HG02623 (cell line): ENCODE data around the gene PKMYT1.
"Not testable (repeated sequence)": the region's sequence is repeated elsewhere in the genome, so short reads cannot be mapped to it uniquely, and the experiment has no call there.

ENCODE experiments used
- ATAC-seq: cut with Tn5 transposase; IDR thresholded peaks from one replicate; pipeline ENCODE4 v1.9.1; 2021; ENCODE audit warnings: moderate library complexity; ENCODE audit not compliant: unreplicated experiment

The PKMYT1 gene

DNA sequence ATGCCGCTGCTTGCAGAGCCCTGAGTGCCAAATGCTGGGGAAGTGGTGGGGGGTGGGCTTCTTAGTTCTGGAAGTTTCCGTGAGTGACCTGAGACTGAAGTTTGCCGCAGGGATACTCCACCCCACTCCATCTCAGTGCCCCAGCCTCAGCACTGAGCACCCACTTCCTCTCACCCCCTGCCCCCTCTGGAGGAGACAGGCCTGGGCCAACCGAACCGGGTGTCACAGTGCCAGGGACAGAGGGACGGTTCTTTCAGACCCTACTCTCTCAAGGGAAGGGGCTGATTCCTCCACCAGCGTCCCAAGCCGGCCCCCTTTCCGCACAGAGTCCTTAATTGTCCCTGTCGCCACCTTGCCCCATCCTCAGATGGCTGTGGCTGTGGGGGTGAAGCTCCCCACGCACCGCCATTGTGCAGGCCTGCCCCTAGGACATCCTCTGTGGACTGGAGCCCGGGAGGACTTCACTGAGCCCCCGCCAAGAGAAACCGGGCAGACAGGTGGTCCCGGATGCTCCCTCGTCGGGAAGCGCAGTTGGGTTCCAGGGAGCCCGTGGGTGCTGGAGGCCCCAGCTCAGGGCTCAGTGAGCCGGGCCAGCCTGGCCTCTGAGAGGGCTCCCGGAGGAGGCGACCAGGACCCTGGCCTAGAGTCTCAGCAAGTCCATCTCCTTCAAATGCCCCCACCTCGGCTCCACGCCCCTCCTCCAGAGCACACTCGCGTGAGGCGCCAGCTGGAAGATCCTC, 17.7 kb downstream of the PKMYT1 start:
- ATAC-seq = no peak

DNA sequence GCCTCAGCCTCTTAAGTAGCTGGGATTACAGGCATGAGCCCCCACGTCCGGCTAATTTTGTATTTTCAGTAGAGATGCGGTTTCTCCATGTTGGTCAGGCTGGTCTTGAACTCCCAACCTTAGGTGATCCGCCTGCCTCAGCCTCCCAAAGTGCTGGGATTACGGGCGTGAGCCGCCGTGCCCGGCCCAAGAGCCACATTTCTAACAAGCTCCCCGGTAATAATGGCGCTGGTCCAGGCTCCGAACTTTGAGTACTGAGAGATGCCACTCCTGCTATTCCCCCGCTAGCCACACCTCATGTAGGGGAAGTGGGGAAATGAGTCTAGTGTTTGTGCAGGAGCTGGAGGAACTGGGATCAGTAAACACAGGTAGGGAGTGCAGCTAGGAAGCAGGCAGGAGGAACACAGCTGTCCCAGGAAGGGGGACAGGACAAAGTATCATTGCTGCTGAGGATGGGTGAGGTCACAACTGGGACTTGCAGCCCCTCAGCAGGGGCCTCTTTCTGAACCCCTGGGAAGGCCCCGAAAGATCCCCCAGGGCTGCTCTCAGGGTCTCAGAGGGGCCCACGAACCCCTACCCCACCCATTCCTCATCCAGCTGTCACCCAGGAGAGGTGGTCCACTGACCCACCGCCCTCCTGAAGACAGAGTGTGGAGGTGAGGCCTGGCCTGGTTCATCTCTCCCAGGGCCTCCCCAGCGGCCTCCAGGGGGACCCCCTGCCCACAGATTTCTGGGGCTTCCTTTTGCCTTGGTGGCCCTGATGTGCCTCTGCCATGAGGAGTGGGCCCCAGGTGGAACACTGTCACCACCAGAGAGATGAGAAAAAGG, 19.8 kb downstream of the PKMYT1 start:
- ATAC-seq = no peak

DNA sequence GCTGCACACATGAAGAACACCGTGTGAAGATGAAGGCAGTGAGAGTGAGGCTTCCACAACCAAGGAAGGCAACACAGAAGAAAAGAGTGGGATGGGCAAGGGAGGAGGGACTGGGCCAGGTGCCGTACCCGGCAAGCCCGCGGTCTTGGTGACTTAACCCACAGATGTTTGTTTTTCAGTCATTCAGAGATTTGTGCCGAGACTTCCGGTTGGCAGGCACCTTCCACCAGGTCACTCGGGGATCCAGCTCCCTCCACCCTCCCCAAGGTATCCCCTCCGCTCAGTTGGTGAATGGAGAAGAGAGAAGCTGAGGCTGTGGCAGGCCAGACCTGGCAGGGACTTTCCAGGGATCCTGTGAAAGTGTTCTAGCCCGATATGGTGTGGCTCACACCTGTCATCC, 21.0 kb downstream of the PKMYT1 start:
- no peak for ATAC-seq

DNA sequence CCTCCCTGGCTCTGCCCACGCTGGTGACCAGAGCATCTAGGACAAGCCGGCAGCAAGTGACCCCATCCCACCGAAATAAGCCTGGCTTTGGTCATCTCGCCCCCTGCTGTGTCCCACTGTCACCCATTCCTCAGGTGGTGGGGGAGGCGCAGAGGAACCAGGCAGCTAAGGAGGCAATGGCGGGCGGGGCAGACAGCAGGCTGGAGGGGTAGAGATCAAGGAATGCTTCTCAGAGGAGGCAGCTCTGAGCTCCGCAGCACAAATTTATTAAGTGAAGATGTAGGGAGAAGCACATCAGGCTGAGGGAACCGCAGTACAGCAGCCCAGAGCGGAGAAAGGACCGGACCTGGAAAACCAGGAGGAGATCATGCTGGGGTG, 23.7 kb downstream of the PKMYT1 start:
- no peak for ATAC-seq

DNA sequence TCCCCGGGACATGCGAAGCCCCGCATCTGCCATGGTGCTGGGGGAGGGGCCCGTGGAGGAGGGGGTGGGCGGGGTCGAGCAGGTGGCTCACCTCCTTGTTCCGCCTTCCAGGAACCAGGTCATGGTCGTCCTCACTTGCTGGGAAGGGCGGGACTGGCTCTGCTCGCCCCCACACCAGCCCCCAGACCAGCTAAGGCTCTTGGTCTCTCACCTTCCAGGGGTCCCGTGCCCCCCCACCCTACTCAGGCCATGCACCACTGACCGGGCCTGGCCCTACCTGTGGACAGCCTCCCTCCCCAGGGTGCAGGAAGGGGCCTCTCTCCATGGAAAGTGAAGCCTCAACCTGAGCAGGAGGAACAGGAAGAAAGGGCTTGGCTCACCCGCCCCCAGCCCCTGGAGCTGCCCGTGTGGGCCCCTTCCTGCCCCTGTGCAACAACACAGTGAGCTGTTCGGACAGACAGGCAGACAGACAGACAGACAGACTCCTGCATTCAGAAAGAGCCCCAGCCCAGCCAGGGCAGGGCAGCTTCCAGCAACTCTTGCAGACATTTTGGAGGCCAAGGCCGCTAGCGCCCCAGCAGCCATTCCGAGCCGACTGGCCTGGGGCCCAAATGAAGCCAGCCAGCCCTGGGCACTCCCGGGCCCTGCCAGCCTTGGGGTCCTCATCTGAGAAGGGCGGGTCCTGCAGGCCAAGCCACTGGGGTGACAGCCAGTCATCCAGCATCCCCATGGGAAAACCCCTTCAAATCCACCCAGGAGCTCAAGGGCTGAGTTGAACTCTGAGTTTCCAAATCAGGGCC, 24.3 kb downstream of the PKMYT1 start:
- no peak for ATAC-seq

DNA sequence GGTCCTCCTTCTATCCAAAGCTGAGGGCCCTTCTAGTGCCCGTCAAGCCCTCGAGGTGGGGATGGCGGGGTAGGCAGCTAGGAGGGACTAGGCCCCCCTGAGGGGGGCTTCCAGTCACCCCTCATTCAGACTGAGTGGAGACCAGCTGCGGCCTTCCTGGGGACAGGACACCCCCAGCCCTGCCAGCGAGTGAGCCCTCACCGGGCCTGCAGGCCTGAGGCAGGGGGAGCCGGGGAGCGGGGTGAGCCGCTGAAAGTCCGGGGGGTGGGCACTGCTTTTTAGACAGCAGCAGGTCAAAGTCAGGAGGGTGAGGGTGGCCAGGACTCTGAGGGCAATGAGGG, 24.8 kb downstream of the PKMYT1 start:
- no peak for ATAC-seq

DNA sequence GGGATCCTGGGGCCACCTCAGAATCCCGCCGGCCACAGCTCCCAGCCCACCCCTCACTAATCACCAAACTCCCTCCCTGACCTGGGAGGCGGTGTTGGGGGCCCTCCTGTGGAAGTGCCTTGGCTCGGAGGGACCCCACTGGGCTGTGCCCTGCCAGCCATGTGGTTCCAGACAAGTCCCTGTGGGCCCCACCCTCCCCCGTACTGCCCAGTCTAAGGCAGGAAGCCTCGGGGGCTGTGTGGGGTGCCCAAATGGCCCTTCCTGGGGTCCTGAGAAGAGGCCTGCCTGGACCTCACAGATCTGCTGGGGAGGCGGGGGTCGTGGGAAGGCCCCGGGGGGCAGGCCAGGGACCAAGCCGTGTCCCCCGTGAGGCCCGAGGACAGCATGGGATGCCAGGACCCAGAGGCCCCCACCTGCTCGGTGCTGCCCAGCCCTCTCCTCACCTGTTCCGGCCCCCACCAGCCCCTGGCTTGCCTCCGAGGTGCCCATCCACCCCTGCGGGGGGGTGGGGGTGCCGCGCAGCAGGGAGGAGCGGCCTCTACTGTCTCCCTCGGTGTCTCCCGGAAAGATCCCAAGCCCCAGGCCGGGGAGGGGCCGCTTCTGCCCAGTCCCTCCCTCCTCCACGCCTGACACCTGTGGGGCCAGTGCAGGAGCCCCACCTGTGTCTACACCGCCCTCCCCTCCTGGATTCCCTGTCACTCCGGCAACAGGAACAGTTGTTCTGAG, 25.4 kb downstream of the PKMYT1 start:
- ATAC-seq = no peak

DNA sequence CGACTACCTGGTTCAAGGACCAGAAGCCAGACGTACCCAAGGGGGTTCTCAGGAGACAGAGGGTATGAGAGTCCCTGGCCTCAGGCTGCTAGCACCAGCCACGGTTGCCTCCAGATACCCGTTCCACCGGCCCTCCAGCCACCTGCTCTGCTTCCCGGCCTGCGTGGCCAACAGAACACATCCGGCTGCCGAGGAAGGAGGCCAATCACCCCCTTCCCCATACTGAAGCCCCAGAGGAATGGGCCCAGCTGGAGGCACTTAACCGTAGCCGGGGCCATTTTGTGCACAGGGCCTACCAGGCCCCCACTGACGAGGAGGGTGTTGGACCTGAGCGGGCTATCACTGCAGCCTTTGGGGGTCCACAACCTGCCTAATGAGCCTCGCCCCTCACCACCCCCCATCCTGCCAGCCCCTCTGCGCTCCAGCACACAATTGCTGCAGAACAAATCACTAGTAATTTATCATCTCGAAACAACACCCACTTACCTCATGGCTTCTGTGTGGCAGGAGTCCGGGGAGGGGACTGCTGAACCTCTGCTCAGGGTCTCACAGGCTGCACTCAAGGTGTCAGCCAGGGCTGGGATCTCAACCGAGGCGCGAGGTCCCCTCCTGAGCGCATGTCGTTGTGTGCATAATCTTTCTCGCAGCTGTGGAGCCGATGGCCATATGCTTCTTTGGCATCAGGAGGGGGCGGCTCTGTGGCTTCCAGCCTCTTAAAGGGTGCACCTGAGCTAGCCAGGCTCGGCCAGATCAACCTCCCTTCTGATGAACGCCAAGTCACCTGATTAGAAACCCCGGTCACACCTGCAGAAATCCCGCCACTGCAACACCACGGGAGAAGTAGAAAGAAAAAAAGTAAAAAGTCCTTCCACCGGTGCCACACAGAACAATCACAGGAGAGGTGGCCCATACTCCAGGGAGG, 26.3 kb downstream of the PKMYT1 start:
- ATAC-seq = no peak

DNA sequence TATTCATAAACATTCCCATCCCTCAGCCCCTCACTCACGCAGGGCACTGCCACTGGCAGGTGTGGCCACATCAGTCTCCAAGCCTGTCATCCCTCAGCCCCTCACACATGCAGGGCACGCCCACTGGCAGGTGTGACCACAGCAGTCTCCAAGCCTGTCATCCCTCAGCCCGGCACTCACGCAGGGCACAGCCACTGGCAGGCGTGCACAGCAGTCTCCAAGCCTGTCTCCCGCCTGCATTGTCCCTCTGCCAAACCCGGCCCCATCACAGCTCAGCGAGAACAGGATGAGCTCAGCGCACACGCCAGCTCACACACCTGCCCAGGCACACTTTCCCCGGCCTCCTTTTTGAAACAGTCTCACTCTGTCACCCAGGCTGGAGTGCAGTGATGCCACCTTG, 27.6 kb downstream of the PKMYT1 start:
- no peak for ATAC-seq

DNA sequence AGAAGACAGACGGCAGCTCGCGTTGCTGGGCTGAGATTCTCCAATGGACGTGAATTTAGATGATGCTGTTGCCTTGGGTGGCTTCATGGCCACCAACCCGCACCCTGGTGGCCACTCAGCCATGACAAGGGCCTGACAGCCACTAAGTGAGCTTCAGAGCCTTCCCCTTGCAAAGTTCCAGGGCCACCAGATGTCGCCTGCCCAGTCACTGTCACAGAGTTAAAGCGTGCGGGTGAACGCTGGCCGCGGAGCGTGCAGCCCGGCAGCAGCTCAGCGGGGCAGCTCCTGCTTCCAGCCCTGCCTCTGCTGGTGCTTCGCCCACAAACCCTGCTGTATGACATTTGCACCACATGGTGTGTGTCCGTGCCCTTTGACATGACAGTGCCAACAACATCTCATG, 29.5 kb downstream of the PKMYT1 start:
- ATAC-seq = no peak

DNA sequence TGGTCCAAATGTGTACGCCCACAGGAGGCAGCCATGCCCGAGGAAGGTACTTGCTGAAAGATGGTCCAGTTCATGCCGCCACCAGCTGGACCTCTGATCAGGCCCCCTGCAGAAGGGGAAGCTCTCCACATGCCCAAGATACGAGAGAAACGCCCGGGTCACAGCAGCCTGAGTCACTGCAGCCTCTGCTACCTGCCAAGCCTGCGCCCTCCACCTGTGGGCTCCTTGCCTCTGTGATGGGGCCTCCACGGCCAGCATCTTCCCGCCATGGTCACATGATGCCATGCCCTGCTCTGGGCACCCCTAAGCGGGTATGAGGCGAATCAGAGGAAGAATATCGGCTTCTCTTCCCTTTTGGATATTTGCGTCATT, 29.9 kb downstream of the PKMYT1 start:
- no peak for ATAC-seq

DNA sequence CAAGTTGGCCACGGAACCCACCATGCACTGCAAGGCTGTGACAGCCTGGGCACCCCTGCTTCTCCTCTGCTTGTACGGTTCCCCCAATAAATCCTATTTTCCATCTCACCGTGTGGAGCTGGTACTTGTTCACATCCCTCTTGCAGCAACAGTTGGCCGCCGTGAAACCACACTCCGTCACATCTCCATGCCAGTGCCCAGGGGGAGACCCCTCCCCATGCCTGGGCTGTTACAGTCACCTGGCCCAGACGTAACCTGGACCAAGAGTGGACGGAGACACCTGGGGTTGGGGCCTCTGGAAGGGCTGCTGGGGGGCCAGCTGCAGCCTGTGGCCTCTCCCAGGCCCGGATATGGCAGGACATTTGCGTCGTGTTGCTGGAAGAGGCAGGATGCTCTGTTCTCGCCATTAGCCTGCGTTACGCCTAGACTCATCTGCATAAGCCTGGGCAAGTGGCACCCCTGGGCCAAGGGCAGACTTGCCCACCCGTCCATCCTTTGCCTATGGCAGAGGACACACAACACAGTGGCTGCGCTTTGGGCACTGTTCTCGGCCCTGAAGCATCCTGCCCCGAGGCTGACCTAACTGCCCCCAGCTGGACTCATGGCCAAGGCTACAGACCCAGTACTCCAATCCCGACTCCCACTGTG, 30.4 kb downstream of the PKMYT1 start:
- ATAC-seq = no peak

DNA sequence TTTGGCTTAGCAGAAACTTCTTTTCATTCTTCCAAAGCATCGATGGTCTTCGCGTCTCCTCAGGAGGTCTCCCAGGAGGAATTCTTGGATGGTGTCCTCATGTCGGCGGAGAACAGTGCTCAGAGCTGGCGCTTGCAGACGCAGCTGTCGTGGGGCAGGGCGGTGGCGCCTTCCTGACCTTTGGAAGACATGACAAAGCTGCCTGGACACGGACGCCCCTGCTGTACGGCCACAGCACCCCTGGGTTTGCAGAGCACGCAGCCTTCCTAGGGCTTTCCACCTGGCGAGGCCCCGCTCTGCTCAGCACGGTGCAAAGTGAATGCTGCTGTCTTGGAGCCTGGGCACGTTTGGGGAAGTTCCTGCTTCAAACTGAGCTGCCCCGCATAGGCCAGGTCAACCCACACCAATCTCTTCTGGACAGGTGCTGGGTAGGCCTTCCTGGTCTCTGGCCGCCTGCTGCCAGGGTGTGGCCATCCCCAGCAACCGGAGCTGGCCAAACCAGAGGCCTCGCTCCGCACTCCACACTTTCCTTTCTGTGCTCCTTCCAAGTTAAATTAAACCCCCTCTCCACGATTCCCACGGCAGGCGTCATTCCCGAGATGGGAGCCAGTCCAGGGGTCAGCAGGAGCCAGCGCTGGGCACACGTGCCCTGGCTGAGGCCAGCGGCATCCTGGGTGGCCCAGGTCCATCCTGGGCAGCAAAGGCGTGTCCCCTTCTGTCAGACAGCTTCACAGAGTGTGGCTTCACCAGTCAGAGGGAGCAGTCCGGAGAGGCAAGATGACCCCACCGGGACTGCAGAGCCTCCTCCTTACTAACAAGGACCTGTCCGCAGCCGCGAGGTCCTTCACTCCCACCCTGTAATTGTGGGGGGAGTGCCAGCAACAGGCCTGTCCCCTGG, 31.2 kb downstream of the PKMYT1 start:
- ATAC-seq = no peak

DNA sequence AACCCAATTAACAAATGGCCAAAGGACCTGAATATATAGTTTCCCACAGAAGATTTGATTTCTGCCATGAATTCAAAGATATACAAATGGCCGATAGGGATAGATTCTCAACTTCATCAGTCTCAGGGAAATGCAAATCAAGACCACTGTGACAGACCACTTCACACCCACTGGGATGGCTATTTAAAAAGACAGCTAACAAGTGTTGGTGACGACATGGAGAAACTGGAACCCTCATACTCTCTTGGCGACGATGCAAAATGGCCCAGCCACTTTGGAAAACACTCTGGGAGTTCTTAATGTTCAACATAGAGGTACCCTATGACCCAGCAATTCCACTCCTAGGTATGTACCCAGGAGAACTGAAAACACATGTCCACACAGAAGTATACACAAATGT, 33.6 kb downstream of the PKMYT1 start:
- ATAC-seq = no peak

DNA sequence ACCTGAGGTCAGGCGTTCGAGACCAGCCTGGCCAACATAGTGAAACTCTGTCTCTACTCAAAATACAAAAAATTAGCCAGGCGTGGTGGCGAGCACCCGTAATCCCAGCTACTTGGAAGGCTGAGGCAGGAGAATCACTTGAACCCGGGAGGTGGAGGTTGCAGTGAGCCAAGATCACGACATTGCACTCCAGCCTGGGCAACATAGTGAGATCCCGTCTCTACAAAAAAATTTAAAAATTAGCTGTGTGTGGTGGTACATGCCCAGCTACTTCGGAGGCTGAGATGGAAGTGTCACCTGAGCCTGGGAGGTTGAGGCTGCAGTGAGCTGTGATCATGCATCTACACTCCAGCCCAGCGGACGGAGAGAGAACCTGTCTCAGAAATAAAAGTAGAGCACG, 36.5 kb downstream of the PKMYT1 start:
- ATAC-seq = not testable (repeated sequence)

DNA sequence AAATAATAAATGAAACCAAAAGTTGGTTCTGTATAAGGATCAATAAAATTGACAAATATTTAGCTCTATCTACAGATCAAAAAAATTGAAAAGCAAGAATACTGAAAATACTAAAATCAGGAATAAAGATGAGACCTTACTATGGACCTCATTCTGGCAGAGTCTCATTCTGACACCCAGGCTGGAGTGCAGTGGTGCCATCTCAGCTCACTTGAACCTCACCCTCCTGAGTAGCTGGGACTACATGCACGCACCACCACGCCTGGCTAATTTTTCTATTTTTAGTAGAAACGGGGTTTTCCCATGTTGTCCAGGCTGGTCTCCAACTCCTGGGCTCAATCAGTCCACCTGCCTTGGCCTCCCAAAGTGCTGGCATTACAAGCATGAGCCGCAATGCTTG, 38.2 kb downstream of the PKMYT1 start:
- no peak for ATAC-seq

DNA sequence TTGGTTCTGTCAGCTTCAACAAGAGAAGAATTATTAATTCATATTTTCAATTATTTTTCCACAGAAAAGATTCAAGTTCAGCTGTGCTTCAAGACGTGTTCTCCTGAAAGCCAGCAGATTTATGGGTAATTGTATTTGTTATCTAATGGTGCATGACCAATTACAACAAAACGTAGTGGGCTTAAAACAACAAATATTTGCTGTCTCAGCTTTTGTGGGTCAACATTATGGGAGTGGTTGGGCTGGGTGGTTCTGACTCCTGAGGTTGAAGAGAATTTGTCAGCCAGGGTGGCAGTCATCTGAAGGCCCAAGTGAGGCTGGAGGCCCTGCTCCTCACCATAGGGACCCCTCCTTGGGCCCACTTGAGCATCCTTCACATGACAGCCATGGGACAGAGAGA, 40.3 kb downstream of the PKMYT1 start:
- ATAC-seq = no peak

DNA sequence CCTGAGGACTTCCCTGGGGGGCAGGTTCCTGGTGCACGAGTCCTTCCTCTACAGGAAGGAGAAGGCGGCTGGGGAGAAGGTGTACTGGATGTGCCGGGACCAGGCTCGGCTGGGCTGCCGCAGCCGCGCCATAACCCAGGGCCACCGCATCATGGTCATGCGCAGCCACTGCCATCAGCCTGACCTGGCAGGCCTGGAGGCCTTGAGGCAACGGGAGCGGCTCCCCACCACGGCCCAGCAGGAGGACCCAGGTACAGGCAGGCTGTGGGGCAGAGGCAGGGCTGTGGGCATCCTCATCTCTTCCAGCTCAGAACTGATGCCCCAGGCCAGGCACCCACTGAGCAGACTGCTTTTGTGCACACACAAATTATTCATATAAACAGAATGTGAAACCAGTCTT, 42.0 kb downstream of the PKMYT1 start:
- no peak for ATAC-seq

DNA sequence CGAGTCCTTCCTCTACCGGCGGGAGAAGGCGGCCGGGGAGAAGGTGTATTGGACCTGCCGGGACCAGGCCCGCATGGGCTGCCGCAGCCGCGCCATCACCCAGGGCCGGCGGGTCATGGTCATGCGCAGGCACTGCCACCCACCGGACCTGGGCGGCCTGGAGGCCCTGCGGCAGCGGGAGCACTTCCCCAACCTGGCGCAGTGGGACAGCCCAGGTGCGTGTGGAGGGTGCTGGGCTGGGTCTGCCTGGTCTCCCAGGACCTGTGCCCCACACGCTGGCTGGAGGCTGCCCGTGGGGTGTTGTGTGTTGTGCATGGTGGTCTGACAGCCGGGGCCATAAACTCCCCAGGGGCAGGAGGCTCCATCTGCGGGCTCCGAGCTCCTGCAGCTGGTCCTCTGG, 43.1 kb downstream of the PKMYT1 start:
- ATAC-seq = no peak
